ENCODE measurements around the gene ENKD1. TPM values are rescaled to one million over a fixed set of nuclear protein-coding genes. Genes with fewer than 3 reads are reported as not detected.

Gene ENKD1
- total and polyA plus RNA-seq, 2 of the 13 experiments (the other 11 are each of a cell fraction or from before 2014, with no cell fraction given) = 10.8 to 20.8 TPM

GRCh38 chr16:67666032-67666551 is 458 bp downstream of the ENKD1 start (continued):
- TF ChIP-seq ZNF709 (CRISPR knock-in tag; IDR thresholded peaks at IDR 0.05) (no peak), ZEB1 (IDR thresholded peaks at IDR 0.05; ENCODE audit: insufficient replicate concordance, low read depth) (no peak), ZNF780A (CRISPR knock-in tag; IDR thresholded peaks at IDR 0.05) (no peak), PCBP2 (optimal IDR thresholded peaks at IDR 0.05; ENCODE audit: low read depth, low read length, poor library complexity, severe bottlenecking) (no peak), ZNF3 (CRISPR knock-in tag; IDR thresholded peaks at IDR 0.05) (no peak), MTF1 (CRISPR knock-in tag; IDR thresholded peaks at IDR 0.05) (no peak), NFYC (CRISPR knock-in tag; IDR thresholded peaks at IDR 0.05) (no peak), AKAP8 (CRISPR knock-in tag; IDR thresholded peaks at IDR 0.05) (peak; percentile 59; the same call in 1 of the 2 replicates), ZKSCAN8 (CRISPR knock-in tag; IDR thresholded peaks at IDR 0.05; ENCODE audit: borderline replicate concordance) (no peak), BCLAF1 (IDR thresholded peaks at IDR 0.05) (no peak), CBX5 (CRISPR knock-in tag; IDR thresholded peaks at IDR 0.05; ENCODE audit: borderline replicate concordance) (no peak), KMT2A (CRISPR knock-in tag; IDR thresholded peaks at IDR 0.05) (no peak; the same call in 1 of the 2 replicates), GTF2F1 (IDR thresholded peaks at IDR 0.05; ENCODE audit: low read length) (no peak), TBX2 (CRISPR knock-in tag; IDR thresholded peaks at IDR 0.05; ENCODE audit: borderline replicate concordance) (no peak)
- TF ChIP-seq, protein P1, sequence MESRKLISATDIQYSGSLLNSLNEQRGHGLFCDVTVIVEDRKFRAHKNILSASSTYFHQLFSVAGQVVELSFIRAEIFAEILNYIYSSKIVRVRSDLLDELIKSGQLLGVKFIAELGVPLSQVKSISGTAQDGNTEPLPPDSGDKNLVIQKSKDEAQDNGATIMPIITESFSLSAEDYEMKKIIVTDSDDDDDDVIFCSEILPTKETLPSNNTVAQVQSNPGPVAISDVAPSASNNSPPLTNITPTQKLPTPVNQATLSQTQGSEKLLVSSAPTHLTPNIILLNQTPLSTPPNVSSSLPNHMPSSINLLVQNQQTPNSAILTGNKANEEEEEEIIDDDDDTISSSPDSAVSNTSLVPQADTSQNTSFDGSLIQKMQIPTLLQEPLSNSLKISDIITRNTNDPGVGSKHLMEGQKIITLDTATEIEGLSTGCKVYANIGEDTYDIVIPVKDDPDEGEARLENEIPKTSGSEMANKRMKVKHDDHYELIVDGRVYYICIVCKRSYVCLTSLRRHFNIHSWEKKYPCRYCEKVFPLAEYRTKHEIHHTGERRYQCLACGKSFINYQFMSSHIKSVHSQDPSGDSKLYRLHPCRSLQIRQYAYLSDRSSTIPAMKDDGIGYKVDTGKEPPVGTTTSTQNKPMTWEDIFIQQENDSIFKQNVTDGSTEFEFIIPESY (CRISPR knock-in tag; IDR thresholded peaks at IDR 0.05) = no peak
- TF ChIP-seq, protein P2, sequence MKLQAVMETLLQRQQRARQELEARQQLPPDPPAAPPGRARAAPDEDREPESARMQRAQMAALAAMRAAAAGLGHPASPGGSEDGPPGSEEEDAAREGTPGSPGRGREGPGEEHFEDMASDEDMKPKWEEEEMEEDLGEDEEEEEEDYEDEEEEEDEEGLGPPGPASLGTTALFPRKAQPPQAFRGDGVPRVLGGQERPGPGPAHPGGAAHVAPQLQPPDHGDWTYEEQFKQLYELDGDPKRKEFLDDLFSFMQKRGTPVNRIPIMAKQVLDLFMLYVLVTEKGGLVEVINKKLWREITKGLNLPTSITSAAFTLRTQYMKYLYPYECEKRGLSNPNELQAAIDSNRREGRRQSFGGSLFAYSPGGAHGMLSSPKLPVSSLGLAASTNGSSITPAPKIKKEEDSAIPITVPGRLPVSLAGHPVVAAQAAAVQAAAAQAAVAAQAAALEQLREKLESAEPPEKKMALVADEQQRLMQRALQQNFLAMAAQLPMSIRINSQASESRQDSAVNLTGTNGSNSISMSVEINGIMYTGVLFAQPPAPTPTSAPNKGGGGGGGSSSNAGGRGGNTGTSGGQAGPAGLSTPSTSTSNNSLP (IDR thresholded peaks at IDR 0.05; ENCODE audit: low read depth, low read length) = no peak
- TF ChIP-seq, protein P3, sequence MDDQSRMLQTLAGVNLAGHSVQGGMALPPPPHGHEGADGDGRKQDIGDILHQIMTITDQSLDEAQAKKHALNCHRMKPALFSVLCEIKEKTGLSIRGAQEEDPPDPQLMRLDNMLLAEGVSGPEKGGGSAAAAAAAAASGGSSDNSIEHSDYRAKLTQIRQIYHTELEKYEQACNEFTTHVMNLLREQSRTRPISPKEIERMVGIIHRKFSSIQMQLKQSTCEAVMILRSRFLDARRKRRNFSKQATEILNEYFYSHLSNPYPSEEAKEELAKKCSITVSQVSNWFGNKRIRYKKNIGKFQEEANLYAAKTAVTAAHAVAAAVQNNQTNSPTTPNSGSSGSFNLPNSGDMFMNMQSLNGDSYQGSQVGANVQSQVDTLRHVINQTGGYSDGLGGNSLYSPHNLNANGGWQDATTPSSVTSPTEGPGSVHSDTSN (CRISPR knock-in tag; IDR thresholded peaks at IDR 0.05; ENCODE audit: borderline replicate concordance) = no peak
- TF ChIP-seq, protein P4, sequence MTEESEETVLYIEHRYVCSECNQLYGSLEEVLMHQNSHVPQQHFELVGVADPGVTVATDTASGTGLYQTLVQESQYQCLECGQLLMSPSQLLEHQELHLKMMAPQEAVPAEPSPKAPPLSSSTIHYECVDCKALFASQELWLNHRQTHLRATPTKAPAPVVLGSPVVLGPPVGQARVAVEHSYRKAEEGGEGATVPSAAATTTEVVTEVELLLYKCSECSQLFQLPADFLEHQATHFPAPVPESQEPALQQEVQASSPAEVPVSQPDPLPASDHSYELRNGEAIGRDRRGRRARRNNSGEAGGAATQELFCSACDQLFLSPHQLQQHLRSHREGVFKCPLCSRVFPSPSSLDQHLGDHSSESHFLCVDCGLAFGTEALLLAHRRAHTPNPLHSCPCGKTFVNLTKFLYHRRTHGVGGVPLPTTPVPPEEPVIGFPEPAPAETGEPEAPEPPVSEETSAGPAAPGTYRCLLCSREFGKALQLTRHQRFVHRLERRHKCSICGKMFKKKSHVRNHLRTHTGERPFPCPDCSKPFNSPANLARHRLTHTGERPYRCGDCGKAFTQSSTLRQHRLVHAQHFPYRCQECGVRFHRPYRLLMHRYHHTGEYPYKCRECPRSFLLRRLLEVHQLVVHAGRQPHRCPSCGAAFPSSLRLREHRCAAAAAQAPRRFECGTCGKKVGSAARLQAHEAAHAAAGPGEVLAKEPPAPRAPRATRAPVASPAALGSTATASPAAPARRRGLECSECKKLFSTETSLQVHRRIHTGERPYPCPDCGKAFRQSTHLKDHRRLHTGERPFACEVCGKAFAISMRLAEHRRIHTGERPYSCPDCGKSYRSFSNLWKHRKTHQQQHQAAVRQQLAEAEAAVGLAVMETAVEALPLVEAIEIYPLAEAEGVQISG (CRISPR knock-in tag; IDR thresholded peaks at IDR 0.05) = peak; percentile 34; the same call in 1 of the 2 replicates

All from HepG2 (cell line).